ACC112 (cell line): ENCODE results near the gene TTC7B.
"Not testable (repeated sequence)": the region's sequence is repeated elsewhere in the genome, so short reads cannot be mapped to it uniquely, and the experiment has no call there.

ENCODE experiments used
- H2AFZ ChIP-seq: fragments of 200-600 bp; sonication (generic); one replicate; pipeline ENCODE4 v1.6.0; 2017; ENCODE audit warnings: antibody characterized with exemption, low read length; ENCODE audit not compliant: unreplicated experiment
- H3K27ac ChIP-seq: fragments of 200-600 bp; sonication (generic); 2 replicates; pipeline ENCODE4 v1.5.1; 2014; ENCODE audit warnings: low read depth, mild to moderate bottlenecking, antibody characterized with exemption, low read length, moderate library complexity
- H3K27me3 ChIP-seq: fragments of 200-600 bp; sonication (generic); 2 replicates; pipeline ENCODE4 v1.6.1; 2014; ENCODE audit warnings: mild to moderate bottlenecking, antibody characterized with exemption, low read length, moderate library complexity, mixed read lengths; ENCODE audit not compliant: insufficient read depth
- H3K36me3 ChIP-seq: fragments of 200-600 bp; sonication (generic); 2 replicates; pipeline ENCODE4 v1.6.1; 2016; ENCODE audit warnings: mild to moderate bottlenecking, antibody characterized with exemption, low read length, moderate library complexity, mixed read lengths; ENCODE audit not compliant: insufficient read depth
- H3K4me1 ChIP-seq: fragments of 200-600 bp; sonication (generic); one replicate; pipeline ENCODE4 v1.6.1; 2016; ENCODE audit warnings: low read length, mixed read lengths; ENCODE audit not compliant: insufficient read depth, unreplicated experiment, control insufficient read depth
- H3K4me3 ChIP-seq: fragments of 200-600 bp; sonication (generic); 2 replicates; pipeline ENCODE4 v1.5.1; 2014; ENCODE audit warnings: mild to moderate bottlenecking, low read depth, low read length
- H3K79me2 ChIP-seq: fragments of 200-600 bp; sonication (generic); one replicate; pipeline ENCODE4 v1.6.0; 2016; ENCODE audit warnings: low read length; ENCODE audit not compliant: control insufficient read depth, unreplicated experiment, insufficient read depth

The TTC7B gene

DNA sequence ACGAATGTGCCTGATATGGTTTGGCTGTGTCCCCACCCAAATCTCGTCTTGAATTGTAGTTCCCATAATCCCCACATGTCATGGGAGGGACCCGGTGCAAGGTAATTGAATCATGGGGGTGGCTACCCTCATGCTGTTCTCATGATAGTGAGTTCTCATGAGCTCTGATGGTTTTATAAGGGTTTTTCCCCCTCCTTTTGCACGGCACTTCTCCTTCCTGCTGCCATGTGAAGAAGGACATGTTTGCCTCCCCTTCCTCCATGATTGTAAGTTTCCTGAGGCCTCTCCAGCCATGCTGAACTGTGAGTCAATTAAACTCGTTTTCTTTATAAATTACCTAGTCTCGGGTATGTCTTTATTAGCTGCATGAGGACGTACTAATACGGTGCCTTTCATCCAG, 289.7 kb downstream of the TTC7B start:
- not testable (repeated sequence) for H3K36me3 ChIP-seq, H3K4me3 ChIP-seq, H3K27me3 ChIP-seq, H2AFZ ChIP-seq, H3K27ac ChIP-seq, H3K79me2 ChIP-seq
- H3K4me1 ChIP-seq: peaks cover 15% of the 10 kb centered on the region

DNA sequence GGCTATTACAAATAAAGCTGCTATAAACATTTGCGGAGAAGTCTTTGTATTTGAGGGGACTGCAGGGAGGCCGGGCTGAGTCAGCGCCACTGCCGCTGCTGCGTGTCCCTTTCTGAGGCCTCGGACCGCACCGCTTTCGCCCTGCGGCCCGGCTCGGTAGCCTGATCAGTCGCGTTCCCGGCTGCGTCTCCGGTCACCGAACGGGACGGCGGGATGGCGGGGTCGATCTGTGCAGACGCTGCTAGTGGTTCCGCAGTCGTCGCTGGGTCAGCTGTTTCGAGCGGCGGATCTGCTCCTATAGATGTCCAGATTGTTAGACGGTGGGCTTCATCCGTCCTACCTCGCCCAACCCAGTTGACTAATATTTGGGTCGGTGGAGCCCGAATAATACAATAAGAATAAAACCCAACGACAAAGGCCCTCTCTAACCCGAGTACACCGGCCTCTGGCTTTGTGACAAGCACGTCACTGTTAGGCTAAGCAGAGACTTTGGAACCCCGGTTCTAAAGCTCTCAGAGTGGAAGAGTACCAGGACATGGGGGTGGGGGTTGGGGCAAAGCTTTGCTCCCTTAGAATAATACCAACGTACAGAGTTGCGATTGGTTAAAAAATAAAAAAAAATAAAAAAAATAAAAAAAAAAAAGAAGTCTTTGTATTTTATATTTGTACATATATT, 290.7 kb downstream of the TTC7B start:
- not testable (repeated sequence) for H2AFZ ChIP-seq, H3K36me3 ChIP-seq
- peaks cover 15% of the 10 kb centered on the region for H3K4me1 ChIP-seq

GRCh38 chr14:90523961-90524875, 292.0 kb downstream of the TTC7B start:
- Histone ChIP-seq H3K4me1 (peaks cover 15% of the 10 kb centered on the region), H3K36me3 (no peaks in the 10 kb centered on the region), H3K4me3 (no peak overlapping the region), H3K27me3 (no peaks in the 10 kb centered on the region), H3K79me2 (no peaks in the 10 kb centered on the region), H2AFZ (no peak overlapping the region), H3K27ac (no peak overlapping the region)

More for the DNA sequence above, 290.7 kb downstream of the TTC7B start:
- H3K79me2 ChIP-seq, H3K27ac ChIP-seq, H3K4me3 ChIP-seq, H3K27me3 ChIP-seq: not testable (repeated sequence)

GRCh38 chr14:90523544-90523943, 292.7 kb downstream of the TTC7B start:
- Histone ChIP-seq H2AFZ (no peak overlapping the region), H3K4me3 (no peak overlapping the region), H3K4me1 (peaks cover 15% of the 10 kb centered on the region), H3K36me3 (no peaks in the 10 kb centered on the region), H3K27ac (no peak overlapping the region), H3K79me2 (no peaks in the 10 kb centered on the region), H3K27me3 (no peaks in the 10 kb centered on the region)

DNA sequence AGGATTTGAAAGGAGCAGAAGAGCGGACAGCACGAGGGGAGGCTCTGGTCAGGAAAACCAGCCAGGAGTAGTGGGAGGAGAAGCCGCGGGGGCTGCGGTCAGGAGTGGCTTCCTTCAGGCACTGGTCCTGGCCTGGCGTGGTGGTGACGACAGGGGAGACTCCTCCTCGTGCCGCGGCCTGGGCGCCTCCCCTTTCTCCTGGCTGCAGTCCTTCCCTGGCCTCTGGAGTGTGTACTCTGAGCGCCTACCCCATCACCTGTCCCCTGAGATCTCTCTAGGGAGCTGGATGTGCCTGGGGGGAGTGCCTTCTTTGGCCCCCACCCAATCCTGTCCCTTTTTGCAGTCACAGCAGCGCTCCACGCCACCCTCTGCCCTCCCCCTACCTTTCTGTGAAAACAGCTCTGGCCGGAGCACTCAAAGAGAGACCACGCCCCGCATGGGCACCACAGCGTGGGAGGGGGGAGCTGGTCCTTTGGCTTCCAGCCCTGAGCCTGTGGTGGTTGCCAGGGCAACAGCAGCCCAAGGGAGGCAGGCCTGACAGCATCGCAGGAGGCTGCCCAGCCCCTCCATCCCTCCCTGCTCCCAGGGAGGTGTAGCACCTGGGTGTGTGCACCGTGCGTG, 293.5 kb downstream of the TTC7B start:
- Histone ChIP-seq H3K27ac (no peak overlapping the region), H3K36me3 (no peaks in the 10 kb centered on the region), H3K4me3 (no peak overlapping the region), H3K4me1 (peaks cover 15% of the 10 kb centered on the region), H2AFZ (no peak overlapping the region), H3K79me2 (no peaks in the 10 kb centered on the region), H3K27me3 (no peaks in the 10 kb centered on the region)

DNA sequence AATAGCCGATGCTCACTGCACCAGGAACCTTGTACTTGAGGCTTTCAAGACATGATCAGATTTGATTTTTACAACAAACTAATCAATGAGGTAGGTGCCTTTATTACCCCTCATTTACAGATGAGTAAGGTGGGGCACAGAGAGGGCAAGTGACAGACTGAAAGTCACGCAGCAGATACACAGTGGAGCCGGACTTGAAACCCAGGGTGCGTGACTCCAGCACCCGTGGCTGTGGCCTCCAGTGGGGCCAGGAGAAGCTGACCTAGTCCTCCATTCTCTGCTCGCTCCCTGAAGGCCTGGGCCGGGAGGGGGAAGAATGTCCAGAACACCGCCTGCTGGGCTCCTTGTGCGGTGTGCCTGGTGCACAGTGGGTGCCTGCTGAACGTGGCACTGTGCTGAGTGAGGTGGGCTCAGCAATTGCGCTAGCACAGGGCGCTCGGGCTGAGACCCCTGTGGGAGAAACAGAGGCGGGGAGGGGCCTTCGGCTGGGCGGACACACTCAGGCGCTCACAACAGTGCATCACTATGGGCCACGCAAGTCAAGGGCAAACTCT, 294.2 kb downstream of the TTC7B start:
- H3K79me2 ChIP-seq: no peaks in the 10 kb centered on the region
- no peak overlapping the region for H3K27ac ChIP-seq
- no peaks in the 10 kb centered on the region for H3K27me3 ChIP-seq
- peaks cover 15% of the 10 kb centered on the region for H3K4me1 ChIP-seq
- no peaks in the 10 kb centered on the region for H3K36me3 ChIP-seq
- no peak overlapping the region for H3K4me3 ChIP-seq
- no peak overlapping the region for H2AFZ ChIP-seq

DNA sequence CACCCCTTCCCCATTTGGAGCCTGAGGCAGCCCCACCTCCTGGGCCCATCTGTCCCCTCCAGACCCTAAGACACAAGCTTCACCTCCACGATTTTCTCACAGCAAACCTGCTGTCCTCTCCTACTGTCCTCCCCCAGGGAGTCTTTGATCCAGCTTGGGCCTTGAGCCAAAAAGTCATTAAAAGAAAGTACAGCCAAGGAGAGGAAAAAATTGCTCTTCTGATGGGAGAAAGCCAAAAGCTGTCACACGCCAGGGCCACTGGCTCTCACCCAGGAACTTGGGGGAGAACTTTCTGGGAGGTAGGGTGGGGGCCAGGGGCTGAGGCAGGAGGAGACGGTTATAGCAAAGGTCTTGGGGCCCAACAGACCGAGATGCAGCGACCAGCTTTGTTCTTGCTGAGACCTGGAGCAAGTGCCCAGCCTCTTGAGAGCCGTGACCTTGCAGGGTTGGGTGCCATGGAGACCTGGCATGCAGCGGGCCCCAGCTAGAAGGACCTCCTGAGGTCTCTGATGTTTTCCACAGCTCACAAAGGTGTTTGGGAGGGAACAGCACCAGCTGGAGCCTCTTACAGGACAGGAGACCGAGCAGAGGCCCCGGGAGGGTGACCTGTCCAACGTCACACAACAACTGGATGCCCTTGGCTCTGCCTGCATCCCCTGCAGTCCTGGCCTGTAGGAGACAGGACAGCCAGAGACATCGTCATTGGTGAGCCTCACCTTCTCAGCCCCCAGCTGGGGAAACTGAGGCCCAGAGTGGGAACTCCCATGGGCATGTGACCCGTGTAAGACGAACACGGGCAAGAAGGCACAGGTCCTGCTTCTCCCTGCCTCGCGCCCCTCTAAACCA, 294.9 kb downstream of the TTC7B start:
- Histone ChIP-seq H2AFZ (no peak overlapping the region), H3K36me3 (no peaks in the 10 kb centered on the region), H3K27me3 (no peaks in the 10 kb centered on the region), H3K4me1 (peaks cover 15% of the 10 kb centered on the region), H3K79me2 (no peaks in the 10 kb centered on the region), H3K27ac (no peak overlapping the region), H3K4me3 (no peak overlapping the region)

DNA sequence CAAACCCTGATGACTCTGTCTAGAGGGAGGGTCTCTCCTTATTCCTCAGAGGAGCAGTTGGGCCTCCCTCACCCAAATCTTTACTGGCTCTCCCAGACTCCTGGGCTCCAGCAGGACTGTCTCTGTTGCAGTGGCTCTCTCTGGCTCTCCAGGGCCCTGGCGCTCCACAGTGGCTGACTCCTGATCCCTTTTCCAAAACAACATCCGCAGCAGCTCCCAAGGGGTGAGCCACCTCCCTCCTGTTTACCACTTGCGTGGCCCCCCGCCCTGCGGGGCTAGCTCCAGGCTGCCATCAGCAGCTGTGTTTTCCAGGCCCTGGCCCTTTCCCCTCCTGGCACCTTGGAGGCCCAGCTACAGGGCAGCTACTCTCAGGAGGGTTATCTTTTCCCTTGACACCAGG, 295.9 kb downstream of the TTC7B start:
- H2AFZ ChIP-seq: no peak overlapping the region
- H3K79me2 ChIP-seq: no peaks in the 10 kb centered on the region
- H3K27ac ChIP-seq: no peak overlapping the region
- no peak overlapping the region for H3K4me3 ChIP-seq
- no peaks in the 10 kb centered on the region for H3K27me3 ChIP-seq
- H3K4me1 ChIP-seq: peaks cover 15% of the 10 kb centered on the region
- H3K36me3 ChIP-seq: no peaks in the 10 kb centered on the region

DNA sequence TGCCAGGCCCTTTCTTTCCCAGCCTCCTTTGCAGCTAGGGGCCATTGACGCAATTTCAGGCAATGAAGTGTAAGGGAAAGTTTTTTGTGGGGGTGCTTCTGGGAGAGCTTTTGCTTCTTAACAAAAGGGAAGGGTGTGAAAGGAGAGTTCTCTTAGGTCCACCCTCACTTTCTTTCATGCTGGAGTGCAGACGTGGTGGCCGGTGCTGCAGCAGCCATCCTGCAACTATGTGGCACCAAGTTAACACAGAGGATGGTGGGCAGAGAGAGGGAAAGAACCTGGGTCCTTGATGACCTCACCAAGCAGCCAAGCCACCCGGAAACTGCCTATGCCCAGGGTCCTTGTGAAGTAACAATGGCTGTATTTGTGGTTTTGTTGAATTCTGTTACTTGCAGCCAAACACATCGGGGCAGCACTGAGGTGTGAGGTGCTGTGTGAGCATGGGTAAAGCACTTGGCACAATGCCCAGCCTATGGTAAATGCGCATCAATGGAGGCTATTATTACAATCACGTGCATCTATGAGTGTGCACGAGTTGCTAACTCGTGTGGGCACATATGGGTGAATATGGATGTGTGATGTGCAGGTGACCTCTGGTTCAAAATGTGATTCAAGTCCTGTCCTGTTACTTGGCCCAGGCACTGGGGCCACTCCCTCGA, 296.8 kb downstream of the TTC7B start:
- H2AFZ ChIP-seq: no peak overlapping the region
- peaks cover 15% of the 10 kb centered on the region for H3K4me1 ChIP-seq
- H3K4me3 ChIP-seq: no peak overlapping the region

GRCh38 chr14:90518941-90519256, 297.3 kb downstream of the TTC7B start:
- Histone ChIP-seq H3K27me3 (no peaks in the 10 kb centered on the region), H3K4me1 (peaks cover 13% of the 10 kb centered on the region), H3K36me3 (no peaks in the 10 kb centered on the region), H2AFZ (no peak overlapping the region), H3K79me2 (no peaks in the 10 kb centered on the region), H3K4me3 (no peak overlapping the region), H3K27ac (no peak overlapping the region)

More for the DNA sequence above, 296.8 kb downstream of the TTC7B start:
- no peak overlapping the region for H3K27ac ChIP-seq
- no peaks in the 10 kb centered on the region for H3K27me3 ChIP-seq
- H3K36me3 ChIP-seq: no peaks in the 10 kb centered on the region
- no peaks in the 10 kb centered on the region for H3K79me2 ChIP-seq
